Fibroblast of skin of left biceps (primary cell): ENCODE data around the gene ACER3.

Experiments
- DNase-seq, 2 experiments: peaks; one replicate each; pipeline ENCODE4 v3.0.0-alpha.2; 2013; ENCODE audit warnings: low read depth in 2 of 2

The ACER3 gene

DNA sequence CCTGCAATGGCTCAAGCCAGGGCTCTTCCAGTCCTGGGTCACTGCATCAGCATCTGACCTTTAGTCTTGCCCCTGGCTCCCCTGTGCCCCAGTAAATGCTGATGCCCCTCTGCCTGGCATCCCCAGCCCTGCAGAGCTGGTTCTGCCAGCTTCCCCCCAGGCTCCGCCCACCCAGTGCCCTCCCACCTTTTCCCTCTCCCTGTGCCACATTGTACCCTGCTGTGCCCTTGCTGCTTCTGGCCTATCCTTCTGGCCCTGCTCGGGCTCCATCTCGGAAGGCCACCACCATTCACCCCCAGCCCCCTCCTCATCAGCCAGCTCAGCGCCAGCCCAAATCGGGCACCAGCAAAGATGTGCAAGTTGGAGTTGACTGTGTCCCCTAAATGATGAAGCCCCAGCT lies 213.5 kb downstream of the ACER3 start:
- DNase-seq = no peak

DNA sequence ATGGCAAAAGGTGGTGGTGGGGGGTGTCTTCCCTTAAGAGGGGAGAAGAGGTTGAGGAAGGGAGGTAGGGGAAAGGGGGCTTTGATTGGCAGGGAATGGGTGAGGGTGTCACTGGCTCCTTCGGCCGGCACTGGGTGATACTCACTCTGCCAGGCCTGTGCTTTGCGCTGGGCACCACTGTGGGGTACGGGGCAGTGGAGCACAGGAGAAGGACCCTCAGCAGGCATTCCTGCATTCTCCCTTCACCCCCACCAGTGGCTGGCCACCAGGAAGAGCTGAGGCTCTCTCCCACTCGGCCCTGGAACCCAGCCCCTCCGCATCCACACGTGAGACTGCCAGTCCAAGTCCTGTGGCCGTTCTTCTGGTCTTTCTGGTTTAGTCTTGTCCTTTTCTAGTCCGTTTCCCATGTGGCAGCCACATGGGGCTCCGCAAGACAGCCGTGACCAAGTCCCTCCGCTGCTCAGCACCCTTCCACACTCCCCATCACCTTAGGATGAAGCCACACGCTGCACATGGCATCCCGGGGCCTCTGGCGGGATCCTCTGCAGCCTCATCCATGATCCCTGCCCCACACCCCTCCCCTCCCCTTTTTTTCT lies 214.0 kb downstream of the ACER3 start:
- no peak for DNase-seq

DNA sequence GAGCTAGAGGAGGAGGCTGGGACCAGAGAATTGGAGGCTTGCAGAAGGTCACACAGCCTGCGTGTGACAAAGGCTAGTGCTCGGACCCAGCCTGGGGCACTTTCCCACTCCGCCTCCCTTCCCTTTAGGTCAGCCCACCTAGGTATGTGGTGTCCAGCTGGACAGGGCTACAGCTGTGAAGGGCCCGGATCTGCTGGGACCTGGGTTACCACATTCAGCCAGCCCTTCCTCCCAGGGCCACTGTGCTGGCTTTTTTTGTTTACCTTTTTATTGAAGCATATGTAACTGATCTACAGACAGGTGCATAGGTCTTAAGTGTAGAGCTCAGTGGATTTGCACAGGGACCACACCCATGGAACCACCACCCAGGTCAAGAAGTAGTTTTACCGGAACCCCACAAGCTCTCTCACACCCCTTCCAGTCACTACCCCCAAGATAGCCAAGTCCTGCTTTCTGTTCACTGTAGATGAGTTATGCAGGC lies 214.7 kb downstream of the ACER3 start:
- no peak for DNase-seq
